ENCODE results near the gene CAMK2G.
"Not testable (repeated sequence)": the region's sequence is repeated elsewhere in the genome, so short reads cannot be mapped to it uniquely, and the experiment has no call there.

CAMK2G gene

DNA sequence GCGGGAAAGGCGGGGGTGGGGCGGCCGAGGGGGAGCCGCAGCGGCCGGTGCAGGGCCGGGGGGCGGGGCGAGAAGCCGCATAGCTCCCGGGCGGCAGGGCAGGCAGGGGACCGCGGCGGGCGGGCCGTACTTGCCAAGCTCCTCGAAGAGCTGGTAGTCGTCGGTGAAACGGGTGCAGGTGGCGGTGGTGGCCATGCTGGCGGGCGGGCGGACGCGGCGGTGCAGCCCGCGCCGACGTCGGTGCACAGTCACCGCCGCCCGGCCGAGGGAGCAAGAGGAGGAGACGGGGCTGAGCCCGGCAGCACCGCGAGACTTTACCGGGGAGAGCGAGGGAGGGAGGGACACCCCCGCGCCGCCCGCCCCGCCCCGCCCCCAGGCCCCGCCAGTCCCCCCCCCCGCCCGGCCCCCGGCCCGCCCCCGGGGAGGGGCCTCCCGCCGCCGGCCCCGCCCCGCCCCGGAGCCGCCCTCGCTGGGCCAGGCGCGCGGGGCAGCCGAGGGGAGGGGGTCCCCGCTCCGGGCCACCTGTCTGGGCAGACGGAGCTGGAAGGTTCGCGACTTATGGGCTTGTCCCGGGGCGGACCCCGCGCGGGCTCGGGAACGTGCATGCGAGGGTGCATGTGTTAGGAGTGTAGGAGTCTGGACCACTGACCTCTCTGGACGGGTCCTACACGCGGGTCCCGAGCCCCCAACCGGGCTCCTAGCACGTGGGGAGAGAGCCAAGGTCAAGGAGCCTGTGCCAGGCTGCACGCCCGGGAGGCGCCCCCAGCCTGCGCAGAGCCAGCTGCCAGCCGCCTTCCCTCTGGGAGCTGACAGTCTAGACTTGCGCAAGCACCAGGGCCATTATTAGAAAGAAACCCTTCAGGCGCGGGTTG lies at the start of gene CAMK2G:
CAMK2G (minus strand) TSS at position 289 of the 872 bp plus-strand sequence; CDS start at position 195, 94 bp downstream.
- peak; percentile 78 for DNase-seq

DNA sequence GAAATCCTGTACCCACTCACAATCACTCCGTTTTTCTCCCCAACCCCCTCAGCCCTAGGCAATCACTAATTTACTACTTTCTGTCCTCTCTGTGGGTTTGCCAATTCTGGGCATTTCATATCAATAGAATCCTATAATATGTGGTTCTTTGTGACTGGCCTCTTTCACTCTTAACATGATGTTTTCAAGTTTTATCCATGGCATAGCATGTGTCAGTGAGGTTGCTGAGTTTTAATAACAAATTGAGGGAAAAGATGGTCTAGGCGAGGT lies 48.4 kb upstream of the CAMK2G start:
- DNase-seq = no peak

DNA sequence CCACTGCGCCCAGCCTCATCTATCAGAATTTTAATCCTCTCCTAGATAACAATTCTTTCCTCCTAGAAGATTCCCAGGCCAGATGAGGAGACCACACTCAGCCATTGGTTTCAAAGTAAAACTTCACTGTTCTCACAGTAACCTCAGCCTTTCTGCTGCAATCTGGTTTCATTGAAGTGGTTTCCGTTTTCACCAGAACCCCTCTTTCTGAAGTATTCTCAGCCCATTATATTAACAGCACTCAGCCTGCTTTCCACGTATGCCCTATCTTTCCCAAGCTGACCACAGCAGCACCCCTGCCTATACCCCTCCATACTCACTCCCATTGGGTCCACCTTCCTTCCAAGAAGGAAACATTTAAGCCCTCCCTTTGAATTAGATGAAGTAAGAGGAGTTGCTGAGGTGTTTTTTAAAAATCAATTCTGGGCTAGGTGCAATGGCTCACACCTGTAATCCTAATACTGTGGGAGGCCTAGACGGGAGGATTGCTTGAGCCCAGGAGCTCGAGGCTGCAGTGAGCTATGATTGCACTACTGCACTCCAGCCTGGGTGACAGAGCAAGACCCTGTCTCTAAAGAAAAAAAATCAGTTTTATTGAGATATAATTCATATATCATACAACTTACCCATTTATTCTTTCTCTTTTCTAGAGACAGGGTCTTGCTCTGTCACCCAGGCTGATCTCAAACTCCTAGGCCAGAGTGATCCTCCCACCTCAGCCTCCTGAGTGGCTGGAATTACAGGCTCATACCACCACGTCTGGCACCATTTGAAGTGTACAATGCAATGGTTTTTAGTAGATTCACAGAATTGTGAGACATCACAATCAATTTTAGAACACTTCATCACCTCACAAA lies 47.9 kb upstream of the CAMK2G start:
- DNase-seq = no peak

DNA sequence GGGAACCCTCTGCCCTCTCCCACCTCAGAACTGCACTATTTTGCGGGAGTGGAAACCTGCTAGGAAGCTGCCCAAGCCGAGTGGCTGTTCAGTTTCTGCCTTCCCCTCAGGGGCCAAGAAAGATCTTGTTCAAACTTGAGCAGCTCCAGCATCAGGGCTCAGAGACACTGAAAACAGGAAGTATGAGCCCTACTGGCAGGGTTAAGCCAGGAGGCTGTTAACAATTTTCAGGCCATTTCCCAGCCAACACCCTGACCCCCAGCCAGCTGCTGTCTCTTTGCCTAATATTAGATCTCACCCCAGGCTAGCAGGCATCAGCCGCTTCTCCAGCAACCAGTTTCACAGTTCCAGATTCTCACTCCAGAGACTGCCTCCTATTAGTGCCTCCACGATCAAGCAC lies 45.7 kb upstream of the CAMK2G start:
- no peak for DNase-seq

DNA sequence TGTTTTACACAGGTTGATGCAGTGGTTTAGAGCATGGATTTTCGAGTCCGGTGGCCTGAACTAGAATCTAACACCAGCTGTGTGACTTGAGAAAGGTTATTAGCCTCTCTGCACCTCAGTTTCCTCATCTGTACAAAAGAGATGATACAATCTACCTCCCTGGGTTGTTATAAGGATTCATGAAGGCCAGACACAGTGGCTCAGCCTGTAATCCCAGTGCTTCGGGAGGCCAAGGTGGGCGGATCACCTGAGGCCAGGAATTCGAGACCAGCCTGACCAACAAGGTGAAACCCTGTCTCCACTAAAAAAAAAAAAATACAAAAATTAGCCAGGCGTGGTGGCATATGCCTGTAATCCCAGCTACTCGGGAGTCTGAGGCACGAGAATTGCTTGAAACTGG lies 45.1 kb upstream of the CAMK2G start:
- not testable (repeated sequence) for DNase-seq

DNA sequence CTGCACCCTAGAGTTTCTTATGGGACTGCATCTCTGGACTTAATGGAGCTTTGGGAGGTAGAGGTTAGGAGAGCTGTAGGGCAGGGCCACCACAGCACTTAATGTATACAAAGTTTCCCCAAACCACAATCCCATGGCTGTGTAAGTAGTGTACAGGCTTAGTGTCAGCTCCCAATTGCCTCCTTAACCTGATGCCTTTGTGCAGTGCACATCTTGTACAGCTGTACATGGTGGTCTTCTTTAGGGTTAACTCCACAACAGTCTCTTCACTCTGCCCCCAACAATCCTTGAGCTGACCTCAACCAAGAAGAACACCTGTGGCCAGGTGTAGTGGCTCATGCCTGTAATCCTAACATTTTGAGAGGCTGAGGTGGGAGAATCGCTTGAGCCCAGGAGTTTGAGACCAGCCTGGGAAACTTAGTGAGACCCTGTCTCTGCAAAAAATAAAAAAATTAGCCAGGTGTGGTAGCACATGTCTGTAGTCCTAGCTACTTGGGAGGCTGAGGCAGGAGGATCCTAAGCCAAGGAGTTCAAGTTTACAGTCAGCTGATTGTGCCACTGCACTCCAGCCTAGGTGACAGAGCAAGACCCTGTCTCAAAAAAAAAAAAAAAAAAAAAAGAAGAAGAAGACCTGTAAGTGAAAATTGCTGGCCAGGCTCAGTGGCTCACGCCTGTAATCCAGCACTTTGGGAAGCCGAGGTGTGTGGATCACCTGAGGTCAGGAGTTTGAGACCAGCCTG lies 43.4 kb upstream of the CAMK2G start:
- no peak for DNase-seq

DNA sequence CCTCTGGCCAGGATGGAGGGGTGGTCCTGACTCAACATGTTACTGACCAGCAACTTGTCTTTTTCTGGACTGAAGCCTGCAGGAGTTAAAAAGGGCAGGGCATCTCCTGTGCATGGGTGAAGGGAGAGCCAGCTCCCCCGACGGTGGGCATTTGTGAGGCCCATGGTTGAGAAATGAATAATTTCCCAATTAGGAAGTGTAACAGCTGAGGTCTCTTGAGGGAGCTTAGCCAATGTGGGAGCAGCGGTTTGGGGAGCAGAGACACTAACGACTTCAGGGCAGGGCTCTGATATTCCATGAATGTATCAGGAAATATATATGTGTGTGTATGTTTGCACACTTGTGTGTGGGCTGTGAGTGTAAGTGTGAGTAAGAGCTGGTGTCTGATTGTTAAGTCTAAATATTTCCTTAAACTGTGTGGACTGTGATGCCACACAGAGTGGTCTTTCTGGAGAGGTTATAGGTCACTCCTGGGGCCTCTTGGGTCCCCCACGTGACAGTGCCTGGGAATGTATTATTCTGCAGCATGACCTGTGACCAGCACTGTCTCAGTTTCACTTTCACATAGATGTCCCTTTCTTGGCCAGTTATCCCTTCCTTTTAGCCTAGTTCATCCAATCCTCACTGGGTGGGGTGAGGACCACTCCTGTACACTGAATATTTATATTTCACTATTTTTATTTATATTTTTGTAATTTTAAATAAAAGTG lies 42.6 kb upstream of the CAMK2G start:
- DNase-seq = no peak

DNA sequence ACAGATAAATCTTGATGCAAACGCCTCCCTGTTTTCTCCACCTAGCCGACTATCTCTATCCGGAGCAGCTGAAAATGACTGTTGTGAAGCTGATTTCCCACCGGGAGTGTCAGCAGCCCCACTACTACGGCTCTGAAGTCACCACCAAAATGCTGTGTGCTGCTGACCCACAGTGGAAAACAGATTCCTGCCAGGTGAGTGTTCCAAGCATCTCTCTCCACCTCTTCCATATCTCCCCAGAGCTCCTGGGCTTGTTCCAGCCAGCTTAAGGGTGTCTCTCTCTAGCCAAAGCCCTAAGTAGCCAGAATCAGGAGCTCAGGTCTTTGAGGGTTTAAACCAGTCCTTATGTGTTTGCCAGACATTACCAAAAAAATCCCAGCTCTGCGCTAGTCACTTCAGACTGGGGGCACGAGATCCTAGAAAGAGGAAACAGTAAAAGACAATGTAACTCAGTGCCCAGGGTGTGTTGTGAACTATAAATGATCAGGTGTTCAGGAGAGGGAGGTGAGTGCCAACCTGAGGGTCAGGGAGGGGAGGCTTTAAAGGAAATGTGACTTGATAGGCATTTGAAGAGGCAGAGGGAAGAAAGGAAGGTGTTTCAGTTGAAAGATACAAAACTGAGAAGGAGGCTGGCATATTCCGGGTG lies 41.0 kb upstream of the CAMK2G start:
- no peak for DNase-seq

DNA sequence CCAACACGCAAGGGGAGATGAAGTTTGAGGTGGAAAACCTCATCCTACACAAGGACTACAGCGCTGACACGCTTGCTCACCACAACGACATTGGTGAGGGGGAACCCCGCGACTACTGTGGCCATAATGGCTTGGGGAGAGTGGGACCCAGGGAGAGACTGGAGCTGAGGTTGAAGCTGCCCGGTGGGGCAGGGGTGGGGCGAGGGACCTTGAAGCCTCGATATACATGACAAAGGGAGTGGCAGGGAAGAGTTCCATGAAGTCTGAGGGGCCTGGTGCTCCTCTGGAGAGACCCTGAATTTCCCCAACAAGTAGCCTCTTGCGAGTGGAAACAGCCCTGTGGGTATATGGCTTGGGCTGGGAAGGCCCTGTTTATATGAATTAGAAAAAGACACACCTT lies 39.7 kb upstream of the CAMK2G start:
- no peak for DNase-seq

DNA sequence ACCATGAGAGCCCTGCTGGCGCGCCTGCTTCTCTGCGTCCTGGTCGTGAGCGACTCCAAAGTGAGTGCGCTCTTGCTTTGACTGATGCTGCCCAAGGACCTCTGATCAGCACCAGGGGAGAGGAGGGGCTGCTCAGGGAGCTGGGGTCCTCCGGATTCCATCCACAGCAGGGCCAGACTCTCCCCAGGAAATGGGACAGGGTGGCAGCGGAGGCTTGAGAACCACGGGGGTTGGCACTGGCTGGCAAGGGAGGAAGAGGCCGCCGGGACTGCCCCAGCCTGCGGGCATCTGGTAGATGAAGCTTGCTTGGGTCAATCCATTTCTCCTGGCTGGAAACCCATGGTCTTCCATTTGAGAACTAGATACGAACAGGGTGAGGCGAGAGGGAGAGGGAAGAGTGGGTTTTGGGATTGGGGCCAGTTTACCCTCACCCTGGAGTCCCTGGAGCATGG lies 37.2 kb upstream of the CAMK2G start:
- DNase-seq = no peak

DNA sequence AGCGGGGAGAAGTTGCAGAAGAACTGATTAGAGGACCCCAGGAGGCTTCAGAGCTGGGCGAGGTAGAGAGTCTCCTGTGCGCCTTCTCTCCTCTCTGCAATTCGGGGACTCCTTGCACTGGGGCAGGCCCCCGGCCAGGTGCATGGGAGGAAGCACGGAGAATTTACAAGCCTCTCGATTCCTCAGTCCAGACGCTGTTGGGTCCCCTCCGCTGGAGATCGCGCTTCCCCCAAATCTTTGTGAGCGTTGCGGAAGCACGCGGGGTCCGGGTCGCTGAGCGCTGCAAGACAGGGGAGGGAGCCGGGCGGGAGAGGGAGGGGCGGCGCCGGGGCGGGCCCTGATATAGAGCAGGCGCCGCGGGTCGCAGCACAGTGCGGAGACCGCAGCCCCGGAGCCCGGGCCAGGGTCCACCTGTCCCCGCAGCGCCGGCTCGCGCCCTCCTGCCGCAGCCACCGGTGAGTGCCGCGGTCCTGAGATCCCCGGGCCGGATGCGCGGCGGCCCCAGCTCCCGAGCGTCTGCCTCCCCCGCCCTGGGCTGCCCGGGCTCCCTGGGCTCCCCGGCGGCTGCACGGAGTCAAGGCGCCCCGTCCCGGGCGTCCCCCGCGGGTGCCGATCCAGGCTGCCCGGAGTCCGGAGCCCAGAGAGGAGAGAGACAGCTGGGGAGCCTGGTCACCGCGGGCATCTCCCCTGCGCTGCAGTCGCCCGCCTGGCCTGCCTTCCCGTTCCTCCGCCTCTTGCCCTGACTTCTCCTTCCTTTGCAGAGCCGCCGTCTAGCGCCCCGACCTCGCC lies 36.6 kb upstream of the CAMK2G start, which contains the start of gene PLAU:
PLAU (plus strand) TSS at position 369 of the 789 bp plus-strand sequence. CDS start 424 bp downstream, outside the sequence.
- peak; percentile 21 for DNase-seq

DNA sequence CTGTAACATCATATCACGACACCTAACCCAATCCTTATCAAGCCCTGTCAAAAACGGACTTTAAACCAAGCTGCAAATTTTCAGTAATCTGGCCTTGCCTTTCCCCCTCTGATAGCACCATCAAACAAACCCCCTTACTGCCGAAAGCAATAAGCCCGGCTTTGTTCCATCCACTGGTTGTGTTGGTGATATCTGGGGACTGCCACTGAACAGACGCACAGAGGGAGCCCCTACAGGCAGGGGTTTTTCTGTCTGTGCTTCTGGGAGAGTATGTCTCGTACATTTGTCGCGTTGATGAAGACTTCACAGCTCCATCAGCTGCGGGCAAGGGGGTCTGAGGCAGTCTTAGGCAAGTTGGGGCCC lies 36.0 kb upstream of the CAMK2G start:
- no peak for DNase-seq

DNA sequence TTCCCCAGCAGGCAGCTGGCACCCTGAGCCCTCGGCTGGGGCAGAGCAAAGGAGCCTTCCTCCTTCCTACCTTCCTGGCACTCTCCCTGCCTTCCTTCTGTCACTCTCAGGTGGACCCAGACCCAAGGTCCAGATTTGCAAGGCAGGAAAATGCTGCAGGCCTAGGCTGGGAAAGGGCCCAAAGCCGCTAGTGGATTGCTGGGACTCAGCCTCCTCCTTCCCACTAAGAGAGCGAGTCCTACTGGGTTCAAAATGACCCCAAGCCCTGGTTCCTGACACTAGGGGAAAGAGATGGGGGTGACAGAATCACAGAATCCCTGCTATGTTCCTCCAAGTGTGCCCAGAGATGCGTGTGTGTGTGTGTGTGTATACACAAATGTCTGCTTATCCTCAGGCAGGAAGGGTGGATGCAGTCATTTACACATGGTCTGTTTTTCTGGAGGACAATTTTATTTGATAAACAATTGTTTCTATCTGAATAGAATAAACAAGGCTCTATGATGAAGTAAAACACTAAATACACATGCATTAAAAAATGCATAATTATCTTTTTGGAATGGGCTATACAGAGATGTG lies 35.3 kb upstream of the CAMK2G start:
- DNase-seq = no peak

DNA sequence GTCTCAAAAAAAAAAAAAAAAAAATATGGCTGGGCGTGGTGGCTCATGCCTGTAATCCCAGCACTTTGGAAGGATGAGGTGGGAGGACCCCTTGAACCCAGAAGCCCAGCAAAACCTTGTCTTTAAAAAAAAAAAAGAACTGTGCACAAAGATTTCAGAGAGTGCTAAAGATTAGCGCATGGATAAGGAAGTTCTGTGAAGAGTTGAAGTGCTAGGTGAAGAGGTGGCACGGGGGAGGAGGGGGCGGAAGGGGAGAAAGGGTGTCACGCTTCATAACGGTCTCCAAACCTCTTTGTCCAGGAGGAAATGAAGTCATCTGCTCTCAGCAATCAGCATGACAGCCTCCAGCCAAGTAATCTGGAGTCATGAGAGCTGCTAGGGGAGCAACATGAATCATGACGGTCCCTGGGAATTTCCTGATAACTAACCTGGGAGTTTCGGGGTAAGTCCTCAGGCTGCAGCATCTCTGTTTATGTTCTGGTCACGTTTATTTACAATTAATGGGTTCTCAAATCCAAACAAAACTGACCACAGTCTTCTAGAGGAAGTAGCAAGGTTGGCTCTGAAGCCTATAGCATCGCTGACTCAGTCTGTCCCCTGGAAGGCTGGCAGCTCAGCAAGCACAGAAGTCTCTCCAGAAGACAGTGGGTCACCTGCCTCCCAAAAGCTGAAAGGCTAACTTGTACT lies 34.6 kb upstream of the CAMK2G start:
- DNase-seq = no peak

DNA sequence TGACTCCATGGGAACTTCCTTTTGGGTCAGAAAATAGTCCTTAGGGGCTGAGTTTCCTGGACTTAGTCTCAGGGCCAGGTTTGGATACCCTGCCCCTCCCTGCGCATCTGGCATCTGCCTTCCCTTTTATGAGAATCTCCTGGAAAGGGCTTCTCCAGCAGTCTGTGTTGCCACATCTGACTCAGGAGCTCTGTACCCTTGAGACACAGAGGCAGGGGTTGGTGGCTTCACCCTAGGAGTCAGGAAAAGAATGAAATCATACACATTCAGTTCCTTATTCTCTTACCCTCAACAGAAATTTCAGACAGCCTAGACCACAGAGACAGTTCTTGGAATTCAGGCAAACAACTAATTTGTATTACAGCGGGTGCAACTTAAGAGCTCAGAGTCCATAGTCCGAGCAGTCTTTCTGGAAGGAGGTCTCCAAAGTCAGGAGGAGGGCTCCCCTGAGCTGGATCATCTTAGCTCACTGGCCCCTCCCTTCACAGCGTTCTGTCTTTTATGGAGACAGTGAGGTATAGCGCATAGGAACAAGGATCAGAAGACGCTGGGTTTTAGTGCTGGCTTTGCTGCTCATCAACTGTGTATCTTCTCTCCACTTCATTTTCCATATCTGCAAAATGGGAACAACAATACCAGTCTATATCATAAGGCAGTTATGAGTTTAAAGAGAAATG lies 33.6 kb upstream of the CAMK2G start:
- DNase-seq = no peak

DNA sequence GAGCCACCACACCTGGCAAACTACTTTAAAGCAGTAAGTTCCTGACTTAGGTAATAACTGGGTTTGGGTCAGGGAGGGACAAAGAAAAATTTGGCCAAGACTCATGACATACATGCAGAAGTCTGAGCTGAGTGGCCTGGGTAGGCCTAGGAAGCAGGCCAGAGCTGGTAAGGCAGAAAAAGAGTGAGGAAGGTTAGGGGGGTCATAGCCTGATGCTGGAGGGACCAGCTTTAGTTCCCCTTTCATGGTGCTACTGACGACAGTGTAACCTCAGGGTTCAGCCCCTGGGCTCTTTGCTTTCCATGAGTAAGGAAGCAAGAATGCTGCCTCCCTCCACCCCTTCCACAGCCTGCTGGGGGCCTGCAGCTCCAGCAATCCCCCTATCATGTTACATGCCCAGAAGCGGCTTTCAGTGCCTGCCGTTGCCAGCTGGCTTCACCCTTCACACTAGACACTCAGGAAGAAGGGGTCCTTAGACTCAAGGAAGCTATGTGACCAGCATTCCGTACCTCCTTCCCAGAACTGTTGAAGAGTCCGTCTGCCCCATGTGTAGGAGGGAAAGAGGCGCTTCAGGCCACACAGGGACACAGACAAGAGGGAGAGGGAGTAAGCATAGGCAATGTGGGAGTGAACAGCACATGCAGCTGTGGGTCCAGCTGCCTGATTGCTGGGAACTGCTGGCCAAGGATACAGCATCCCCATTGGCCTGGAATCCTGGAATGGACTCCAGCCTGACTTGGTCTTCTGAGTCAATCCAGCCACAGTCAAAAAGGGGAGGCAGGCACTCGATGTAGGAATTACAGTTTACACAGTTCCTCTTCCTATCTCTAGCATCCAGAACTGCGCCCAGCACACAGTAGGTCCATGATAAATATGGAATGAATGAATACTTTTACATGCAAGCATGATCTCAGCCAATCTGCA lies 32.4 kb upstream of the CAMK2G start:
- no peak for DNase-seq

DNA sequence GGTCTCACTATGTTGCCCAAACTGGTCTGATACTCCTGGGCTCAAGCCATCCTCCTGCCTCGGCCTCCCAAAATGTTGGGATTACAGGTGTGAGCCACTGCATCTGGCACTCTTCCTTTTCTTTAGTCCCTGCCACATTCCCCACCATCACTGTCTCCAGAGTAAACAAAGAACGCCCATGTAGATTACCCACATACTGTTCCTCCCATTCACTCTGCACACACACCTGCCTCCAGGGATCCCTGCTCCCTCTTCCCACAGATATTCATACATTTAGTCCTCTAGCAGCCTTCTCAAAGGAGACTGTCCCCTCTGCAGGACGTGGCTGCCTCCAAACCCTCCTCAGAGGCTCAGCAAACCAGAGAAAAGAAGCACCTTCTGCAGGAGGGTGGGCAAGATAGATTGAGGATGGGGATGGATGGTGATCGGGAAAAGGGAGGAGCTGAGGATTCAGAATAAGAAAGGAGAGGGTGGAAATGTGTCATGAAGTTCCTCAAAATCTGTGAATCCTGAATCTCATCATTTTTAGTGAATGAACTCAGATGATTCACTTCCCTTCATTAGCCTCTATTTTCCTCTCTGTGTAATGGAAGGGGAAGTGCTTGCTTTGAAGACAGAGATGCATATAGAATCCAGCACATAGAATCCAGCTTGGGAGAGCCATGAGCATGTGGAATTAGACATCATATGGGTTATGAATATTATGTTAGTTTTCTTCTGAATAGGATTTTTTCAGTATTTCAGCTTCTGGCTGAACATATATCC lies 31.1 kb upstream of the CAMK2G start:
- peak; percentile 47 for DNase-seq

DNA sequence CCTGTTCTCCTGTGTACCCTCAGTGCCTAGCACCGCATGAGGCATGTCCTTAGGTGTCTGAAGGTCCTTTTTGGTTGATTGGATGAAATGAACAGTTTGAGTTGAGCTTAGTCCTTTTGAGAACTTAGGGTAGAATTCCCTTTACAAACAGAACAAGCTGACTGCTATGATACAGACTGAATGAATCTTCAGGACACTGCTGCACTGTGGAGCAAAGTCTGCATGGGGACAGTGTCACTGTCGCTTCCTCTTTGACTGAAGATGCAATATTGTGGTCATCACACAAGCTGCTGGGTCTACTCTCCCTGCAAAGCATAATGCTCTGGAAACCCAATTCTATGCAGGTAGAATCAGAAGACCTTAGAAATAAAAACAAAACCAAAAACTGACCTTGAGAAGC lies 28.0 kb upstream of the CAMK2G start:
- DNase-seq = no peak

Measured in NCI-H345 (cell line).